Measurements from ENCODE around the gene KCTD19.

The KCTD19 gene

DNA sequence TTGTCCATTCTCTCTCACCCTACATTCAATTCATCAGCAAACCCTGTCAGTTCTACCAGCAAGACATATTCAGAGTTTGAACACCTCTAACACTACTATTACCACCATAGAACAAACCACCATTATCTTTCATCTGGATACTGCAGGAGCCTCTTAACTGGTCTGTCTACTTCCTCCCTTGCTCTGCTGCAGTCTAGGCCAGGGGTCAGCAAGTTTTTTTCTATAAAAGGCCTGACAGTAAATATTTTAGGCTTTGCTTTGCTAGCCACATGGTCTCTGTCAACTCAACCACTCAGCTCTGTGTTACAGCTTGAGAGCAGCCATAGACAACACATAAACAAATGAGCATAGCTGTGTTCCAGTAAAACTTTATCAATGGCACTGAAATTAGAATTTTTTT lies 13.8 kb downstream of the KCTD19 start:
- DNase-seq, result no peak

DNA sequence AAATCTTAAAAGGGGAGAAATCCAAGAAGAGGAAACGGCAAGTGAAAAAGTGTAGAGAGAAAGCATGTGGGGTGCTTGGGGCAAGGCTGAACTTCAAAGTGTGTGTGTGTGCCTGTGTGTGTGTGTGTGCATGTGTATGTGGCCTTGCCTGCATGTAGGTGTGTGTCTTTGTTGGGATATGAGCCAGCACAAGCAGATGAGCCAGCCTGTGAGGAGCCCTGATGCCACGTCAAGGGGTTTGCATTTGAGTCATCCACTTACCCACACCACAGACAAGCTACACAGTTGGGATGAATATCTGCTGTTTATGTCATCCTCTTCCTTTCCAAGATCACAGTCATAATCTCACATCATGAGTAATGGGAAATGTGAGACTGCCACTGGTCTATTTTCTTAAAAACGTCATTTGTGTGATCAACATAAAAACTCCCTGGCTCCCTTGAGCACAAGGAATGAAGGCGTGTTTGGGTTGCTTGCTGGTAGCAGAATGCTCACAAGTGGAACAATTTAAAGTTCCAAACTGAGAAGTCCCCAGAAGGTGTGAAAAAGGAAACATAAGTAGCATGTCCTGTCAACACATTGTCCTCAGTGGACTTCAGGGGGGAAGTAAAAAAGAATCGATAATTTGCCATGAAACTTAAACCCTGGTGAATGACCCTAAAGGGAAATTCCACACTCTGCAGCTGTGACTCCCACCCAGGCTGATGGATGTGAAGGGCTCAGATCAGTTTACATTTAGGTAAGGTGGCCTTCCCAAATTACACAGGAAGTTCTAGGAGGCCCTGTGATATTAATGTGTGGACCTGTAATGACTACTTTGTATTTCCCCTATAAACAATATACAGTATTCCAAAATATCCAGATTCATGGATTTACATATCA lies 14.7 kb downstream of the KCTD19 start:
- peak; percentile 98 for DNase-seq

GRCh38 chr16:67310561-67310960 lies 16.0 kb downstream of the KCTD19 start:
- DNase-seq, result no peak

GRCh38 chr16:67305216-67306071 lies 21.1 kb downstream of the KCTD19 start:
- no peak for DNase-seq

DNA sequence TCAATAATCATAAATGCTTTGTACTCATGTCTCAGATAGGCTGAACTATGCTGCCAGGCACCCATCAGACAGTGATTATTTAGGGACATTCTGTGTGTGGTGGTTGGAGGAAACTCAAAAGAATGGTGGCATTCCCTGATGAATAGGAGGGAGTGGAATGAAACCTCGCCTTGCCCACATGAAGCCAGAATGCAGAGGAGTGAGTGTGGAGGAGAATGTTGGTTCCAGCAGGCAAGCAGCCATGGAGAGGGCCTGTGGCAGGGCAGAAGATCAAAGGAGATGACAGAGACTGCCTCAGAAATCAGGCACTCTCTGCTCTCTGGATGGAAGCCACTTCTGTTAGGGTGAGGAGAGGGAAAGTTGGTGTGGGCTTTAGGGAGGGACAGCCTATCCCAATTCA lies 22.5 kb downstream of the KCTD19 start:
- no peak for DNase-seq

DNA sequence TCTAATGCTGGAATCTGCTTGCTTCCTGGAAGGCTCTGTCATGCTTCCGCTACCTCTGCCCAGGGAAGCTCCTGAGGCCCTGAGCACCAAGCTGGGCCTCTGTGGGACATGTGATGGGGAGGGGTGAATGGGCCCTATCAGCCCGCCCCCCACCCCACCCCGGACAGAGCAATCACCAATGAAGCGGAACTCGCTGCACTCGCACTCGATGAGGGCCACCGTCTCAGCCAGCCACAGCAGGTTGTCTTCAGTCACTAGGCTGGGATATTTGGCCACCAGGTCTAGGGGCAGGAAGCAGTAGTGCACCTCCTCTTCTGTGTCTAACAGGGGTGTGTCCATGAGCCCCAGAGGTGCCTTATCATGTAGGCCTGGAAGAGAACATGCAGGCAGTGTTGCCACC lies 23.6 kb downstream of the KCTD19 start:
- DNase-seq, result no peak

- no peak for DNase-seq
Observed at GRCh38 chr16:67302076-67302475, 24.5 kb downstream of the KCTD19 start.

DNA sequence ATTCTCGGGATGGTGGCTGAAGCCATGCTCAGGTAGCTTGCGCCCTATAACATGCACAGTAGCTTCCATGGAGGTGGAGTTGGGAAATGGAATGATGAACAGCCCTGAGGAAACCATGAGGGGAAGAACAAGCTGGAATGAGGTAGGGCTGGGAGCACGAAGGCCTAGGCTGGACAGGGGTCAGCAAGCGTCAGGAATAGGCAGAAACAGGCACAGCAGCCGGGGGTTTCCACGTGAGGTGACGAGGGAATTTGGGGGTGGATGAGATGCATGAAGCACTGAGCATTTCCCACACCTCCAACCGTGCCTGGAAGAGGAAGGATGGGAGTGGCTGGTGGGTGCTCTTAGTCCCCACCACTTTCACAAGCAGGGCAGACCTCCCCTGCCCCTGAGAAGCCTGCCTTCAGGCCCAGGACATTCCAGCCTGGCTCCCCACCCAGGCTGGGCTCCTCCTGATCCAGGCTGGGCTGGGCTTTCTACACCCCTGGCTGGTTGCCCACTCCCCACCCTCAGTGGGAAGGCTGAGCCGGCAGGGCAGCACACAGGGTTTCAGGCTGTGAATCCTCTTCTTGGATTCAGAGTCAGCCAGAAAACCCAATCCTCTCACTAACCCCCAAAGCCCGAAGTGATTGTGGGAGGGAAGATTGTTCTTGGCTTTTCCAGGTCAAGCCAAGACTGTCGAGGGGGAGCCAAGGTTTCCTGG lies 25.3 kb downstream of the KCTD19 start:
- no peak for DNase-seq

DNA sequence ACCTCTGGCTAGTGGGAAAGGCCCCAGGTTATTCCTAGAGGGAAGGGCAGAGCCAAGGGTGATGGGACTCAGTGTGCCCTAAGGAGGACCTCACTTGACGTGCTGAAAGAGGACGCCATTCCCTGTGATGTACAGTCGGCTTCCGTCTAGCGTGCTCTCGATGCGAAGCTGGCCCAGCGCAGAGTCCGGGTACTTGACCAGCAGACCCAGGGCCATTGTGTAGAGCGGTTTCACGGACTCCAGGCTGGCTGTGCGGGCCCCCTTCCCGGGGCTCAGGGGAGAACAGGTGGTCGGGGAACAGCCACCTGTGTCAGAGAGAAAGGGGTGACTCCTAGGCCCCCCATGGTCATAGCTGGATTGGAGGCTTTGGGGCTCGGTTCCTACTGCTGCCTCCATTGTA lies 27.3 kb downstream of the KCTD19 start:
- no peak for DNase-seq

DNA sequence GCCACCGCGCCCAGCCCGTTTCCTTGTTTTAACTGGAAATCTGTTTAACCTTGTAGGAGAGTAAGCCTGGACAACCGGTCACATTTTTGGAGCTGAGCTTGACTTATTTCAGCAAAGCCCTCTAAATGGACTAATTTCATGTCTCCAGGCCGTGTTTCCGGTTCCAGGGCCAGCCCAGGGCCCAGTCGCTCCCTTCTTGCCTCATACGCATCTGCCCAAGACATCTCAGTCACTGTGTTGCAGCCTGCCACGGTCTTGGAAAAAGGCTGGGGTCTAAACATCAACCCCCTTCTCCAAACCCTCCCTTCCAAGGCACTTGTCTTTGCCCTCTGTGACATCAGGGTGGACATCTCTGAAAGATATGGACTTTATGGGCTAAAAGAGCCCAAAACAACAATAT lies 28.3 kb downstream of the KCTD19 start:
- DNase-seq, result no peak

GRCh38 chr16:67296420-67296819 lies 30.1 kb downstream of the KCTD19 start:
- DNase-seq, result no peak

DNA sequence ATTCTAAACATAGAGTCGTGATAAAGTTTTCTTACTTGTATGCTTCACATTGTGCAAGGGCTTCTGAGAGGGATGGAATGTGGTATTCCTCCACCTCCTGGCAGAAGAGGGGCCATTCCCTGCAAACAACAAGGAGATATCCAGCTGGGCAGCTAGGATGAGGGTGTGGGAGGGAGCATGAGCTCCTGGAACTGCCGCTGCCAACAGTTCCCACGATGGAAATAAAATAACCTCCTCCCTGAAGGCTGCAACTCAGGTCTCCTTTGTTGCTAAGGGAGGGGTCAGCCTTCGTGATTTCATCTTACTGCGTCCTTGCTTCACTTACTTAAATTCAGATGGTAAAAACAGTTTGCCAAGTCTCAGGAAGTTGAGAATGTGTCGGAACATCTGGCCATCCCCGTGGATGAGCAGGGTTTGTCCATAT lies 31.6 kb downstream of the KCTD19 start:
- DNase-seq, result no peak

DNA sequence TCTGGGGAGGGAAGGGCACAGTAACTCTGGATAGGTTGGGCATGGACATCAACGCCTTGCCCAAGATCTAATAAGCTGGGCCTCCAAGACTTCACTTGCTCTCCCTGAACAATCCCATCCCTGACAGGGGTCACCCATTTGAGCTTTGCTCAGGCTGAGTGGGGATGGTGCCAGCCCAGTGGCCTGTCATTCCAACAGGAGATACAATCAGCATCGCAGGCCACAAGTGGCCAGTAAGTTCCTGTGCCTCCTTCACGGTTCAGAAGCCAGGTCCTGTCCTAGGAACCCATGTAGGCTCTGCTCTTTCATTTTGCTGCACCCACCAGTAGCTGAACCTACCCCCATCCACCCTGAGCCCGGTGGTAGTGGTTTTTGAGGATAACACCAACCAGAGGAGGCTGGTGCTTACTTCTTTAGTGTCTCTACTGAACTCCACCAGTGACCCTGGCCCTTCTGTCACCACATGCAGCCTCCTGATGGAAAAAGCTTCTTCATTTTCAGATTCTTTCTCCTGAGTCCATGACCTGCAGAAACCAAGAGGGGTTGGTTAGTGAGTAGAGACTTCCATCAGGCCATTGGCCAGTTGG lies 32.3 kb downstream of the KCTD19 start:
- DNase-seq, result no peak

- DNase-seq, result no peak
Observed at GRCh38 chr16:67291461-67291860, 35.1 kb downstream of the KCTD19 start.

DNA sequence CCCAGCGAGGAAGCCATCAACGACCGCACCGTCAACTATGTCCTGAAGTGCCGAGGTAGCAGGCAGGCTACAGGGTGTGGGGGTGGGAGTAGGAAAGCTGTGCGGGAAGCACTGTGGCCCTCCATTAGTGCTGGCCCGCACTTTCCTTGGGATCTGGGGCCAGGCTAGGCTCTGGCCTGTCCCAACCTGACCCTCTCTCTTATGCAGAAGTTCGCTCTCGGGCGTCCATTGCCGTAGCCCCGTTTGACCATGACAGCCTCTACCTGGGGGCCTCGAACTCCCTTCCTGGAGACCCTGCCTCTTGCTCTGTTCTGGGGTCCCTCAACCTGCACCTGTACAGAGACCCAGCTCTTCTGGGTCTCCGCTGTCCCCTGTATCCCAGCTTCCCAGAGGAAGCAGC lies 38.6 kb downstream of the KCTD19 start:
- no peak for DNase-seq

- DNase-seq, result no peak
Observed at GRCh38 chr16:67286441-67287235, 39.9 kb downstream of the KCTD19 start.

DNA sequence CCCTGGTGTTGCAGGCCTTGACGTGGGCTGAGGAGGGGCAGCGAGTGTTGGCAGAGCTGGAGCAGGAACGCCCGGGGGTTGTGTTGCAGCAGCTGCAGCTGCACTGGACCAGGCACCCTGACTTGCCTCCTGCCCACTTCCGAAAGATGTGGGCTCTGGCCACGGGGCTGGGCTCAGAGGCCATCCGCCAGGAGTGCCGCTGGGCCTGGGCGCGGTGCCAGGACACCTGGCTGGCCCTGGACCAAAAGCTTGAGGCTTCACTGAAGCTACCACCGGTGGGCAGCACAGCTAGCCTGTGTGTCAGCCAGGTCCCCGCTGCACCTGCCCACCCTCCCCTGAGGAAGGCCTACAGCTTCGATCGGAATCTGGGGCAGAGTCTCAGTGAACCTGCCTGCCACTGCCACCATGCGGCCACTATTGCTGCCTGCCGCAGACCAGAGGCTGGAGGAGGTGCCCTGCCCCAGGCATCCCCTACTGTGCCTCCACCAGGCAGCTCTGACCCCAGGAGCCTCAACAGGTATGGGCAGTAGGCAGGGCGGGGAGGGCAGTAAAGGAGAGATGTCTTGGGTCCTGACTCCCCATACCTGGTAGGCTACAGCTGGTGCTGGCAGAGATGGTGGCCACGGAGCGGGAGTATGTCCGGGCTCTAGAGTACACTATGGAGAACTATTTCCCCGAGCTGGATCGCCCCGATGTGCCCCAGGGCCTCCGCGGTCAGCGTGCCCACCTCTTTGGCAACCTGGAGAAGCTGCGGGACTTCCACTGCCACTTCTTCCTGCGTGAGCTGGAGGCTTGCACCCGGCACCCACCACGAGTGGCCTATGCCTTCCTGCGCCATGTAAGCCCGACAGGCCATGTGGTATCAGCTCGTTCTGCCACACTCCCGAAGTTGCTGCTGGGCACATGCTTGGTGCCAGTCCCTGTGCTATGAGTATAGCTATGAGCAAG lies 41.6 kb downstream of the KCTD19 start:
- DNase-seq, result no peak

DNA sequence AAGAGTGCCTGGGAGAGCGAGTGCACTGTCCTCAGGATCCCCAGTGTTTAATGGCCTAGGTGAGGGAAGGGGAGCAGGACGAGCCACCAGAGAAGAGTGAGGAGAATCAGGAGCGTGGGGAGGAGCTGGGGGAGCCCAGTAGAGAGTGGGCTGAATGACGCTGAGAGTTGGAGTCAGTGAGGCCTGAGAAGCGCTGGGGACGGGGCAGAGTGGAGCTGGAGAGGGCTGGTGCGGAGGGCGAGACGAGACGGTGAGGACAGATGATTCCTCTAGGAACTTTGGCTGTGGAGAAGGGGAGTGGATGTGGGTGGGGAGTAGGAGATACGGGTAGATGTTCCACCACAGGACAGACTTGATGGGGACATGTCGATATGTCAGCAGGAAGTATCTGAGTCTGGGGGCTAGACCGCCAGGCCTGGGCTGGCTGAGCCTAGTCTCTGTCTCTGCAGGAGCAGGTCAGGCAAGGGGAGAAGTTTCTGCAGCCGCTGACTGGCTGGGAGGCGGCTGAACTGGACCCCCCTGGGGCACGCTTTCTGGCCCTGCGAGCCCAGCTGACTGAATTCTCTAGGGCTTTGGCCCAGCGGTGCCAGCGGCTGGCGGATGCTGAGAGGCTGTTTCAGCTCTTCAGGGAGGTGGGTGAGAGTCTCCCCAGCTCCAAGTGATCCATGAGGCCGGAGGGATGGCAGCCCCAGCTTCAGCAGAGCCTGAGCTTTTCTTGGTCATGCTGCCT lies 42.5 kb downstream of the KCTD19 start:
- DNase-seq, result no peak

- DNase-seq, result no peak
Observed at GRCh38 chr16:67283039-67283825, 43.3 kb downstream of the KCTD19 start.

Data from amniotic stem cell (primary cell).